ENCODE measurements around the gene MMP23B.

DNA sequence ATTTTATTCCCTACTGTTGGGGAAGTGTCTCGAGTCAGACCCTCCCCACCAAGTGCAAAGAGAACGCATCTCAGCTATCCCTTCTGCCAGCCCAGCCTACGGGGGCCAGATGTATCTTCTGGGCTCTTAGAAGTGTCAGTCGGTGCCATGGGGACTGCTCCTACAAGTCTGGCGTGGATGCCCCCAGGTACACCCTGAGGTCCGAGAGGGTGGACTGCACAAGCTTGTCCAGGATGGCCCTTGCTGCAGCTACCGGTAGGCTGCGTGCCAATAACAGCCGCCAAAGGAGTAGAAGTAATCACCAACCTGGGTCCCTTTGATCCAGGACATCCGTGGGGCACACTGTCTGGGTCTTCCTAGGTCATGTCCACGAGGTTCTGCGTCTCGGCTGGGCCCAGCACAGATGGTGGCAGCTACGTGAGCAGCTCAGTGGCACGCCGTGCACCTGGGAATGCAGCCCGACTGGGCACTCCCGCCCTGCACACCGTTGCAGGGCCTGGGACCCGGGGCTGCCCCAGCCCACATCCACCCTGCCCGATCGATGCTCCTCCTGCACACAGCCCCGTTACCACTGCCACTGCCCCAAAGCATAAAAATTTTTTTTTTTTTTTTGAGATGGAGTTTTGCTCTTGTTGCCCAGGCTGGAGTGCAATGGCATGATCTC, 48.5 kb upstream of the MMP23B start:
- TF ChIP-seq EZH2phosphoT487 (IDR thresholded peaks at IDR 0.05; ENCODE audit: unreplicated experiment) (no peak), NANOG (IDR thresholded peaks at IDR 0.05; ENCODE audit: borderline replicate concordance) (no peak)
- TF ChIP-seq, protein P1, sequence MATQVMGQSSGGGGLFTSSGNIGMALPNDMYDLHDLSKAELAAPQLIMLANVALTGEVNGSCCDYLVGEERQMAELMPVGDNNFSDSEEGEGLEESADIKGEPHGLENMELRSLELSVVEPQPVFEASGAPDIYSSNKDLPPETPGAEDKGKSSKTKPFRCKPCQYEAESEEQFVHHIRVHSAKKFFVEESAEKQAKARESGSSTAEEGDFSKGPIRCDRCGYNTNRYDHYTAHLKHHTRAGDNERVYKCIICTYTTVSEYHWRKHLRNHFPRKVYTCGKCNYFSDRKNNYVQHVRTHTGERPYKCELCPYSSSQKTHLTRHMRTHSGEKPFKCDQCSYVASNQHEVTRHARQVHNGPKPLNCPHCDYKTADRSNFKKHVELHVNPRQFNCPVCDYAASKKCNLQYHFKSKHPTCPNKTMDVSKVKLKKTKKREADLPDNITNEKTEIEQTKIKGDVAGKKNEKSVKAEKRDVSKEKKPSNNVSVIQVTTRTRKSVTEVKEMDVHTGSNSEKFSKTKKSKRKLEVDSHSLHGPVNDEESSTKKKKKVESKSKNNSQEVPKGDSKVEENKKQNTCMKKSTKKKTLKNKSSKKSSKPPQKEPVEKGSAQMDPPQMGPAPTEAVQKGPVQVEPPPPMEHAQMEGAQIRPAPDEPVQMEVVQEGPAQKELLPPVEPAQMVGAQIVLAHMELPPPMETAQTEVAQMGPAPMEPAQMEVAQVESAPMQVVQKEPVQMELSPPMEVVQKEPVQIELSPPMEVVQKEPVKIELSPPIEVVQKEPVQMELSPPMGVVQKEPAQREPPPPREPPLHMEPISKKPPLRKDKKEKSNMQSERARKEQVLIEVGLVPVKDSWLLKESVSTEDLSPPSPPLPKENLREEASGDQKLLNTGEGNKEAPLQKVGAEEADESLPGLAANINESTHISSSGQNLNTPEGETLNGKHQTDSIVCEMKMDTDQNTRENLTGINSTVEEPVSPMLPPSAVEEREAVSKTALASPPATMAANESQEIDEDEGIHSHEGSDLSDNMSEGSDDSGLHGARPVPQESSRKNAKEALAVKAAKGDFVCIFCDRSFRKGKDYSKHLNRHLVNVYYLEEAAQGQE (IDR thresholded peaks at IDR 0.05; ENCODE audit: unreplicated experiment) = no peak

Measured in GM23338 (cell line).